GM21723 (cell line): ENCODE results near the gene TGM3.

ENCODE experiments used
- ATAC-seq: cut with Tn5 transposase; IDR thresholded peaks from one replicate; pipeline ENCODE4 v1.9.1; 2021; ENCODE audit warnings: mild to moderate bottlenecking, moderate library complexity; ENCODE audit not compliant: unreplicated experiment

The TGM3 gene

GRCh38 chr20:2335096-2335870 lies 39.5 kb downstream of the TGM3 start:
- ATAC-seq = no peak

- ATAC-seq = no peak
Observed at GRCh38 chr20:2336471-2336870, 40.7 kb downstream of the TGM3 start.

- ATAC-seq = no peak
Observed at GRCh38 chr20:2337142-2337541, 41.3 kb downstream of the TGM3 start.

- no peak for ATAC-seq
Observed at GRCh38 chr20:2338411-2339066, 42.7 kb downstream of the TGM3 start.

- no peak for ATAC-seq
Observed at GRCh38 chr20:2340136-2340535, 44.3 kb downstream of the TGM3 start.

GRCh38 chr20:2340823-2341222 lies 45.0 kb downstream of the TGM3 start:
- no peak for ATAC-seq

GRCh38 chr20:2341336-2341735 lies 45.5 kb downstream of the TGM3 start:
- ATAC-seq = no peak

GRCh38 chr20:2342243-2342642 lies 46.4 kb downstream of the TGM3 start:
- no peak for ATAC-seq

- no peak for ATAC-seq
Observed at GRCh38 chr20:2346188-2346587, 50.4 kb downstream of the TGM3 start.

GRCh38 chr20:2348336-2348735 lies 52.5 kb downstream of the TGM3 start:
- no peak for ATAC-seq

GRCh38 chr20:2349801-2350200 lies 54.0 kb downstream of the TGM3 start:
- ATAC-seq = no peak

- ATAC-seq = no peak
Observed at GRCh38 chr20:2350606-2351005, 54.8 kb downstream of the TGM3 start.

- no peak for ATAC-seq
Observed at GRCh38 chr20:2353231-2353630, 57.4 kb downstream of the TGM3 start.

- ATAC-seq = no peak
Observed at GRCh38 chr20:2357114-2357513, 61.3 kb downstream of the TGM3 start.

- ATAC-seq = no peak
Observed at GRCh38 chr20:2358006-2358405, 62.2 kb downstream of the TGM3 start.

GRCh38 chr20:2361035-2361593 lies 65.3 kb downstream of the TGM3 start:
- no peak for ATAC-seq

GRCh38 chr20:2363187-2363586 lies 67.4 kb downstream of the TGM3 start:
- no peak for ATAC-seq

- ATAC-seq = no peak
Observed at GRCh38 chr20:2363587-2363986, 67.8 kb downstream of the TGM3 start.

- no peak for ATAC-seq
Observed at GRCh38 chr20:2364044-2364443, 68.2 kb downstream of the TGM3 start.

GRCh38 chr20:2365091-2365490 lies 69.3 kb downstream of the TGM3 start:
- no peak for ATAC-seq

GRCh38 chr20:2365666-2366065 lies 69.9 kb downstream of the TGM3 start:
- ATAC-seq = no peak

- no peak for ATAC-seq
Observed at GRCh38 chr20:2368621-2369020, 72.8 kb downstream of the TGM3 start.
